ENCODE data around the gene RIPOR2.
"Not testable (repeated sequence)": the region's sequence is repeated elsewhere in the genome, so short reads cannot be mapped to it uniquely, and the experiment has no call there.

Gene RIPOR2

GRCh38 chr6:24775520-24776058, 160.2 kb downstream of the RIPOR2 start:
- no peak for TF ChIP-seq CTCF (IDR thresholded peaks at IDR 0.05; ENCODE audit: low read depth, low read length, missing control alignments)
- DNase-seq (ENCODE audit: extremely low read depth, low read depth) = no peak
- H3K4me3 ChIP-seq (replicated peaks; ENCODE audit: low read depth, low read length) = peak overlapping the region; percentile 95

DNA sequence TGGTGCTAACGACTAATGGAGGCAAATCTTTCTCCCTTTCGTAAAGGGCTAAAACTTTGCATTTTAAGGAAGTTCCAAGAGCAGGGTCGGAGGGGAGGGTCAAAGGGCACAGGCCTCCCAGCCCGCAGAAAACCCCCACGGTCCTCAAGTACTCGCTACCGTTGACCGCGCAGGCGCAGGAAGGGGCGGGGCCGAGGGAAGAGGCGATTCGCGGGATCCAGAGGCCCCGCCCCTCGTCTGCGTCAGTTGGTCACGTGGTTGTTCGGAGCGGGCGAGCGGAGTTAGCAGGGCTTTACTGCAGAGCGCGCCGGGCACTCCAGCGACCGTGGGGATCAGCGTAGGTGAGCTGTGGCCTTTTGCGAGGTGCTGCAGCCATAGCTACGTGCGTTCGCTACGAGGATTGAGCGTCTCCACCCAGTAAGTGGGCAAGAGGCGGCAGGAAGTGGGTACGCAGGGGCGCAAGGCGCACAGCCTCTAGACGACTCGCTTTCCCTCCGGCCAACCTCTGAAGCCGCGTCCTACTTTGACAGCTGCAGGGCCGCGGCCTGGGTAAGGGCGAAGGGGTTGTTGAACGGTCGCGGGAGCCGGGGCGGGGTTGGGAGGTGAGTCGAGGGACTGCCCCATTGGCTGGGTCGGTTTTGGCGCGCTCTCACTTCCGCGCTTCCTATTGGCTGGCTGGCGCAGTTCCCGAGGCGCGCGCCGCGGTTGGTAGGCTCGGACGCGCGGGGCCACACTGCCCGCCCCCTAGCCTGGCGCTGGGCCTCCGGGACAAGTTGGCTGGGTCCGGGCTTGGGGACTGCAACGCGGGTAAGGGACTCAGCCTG, 160.9 kb downstream of the RIPOR2 start, which contains the start of gene GMNN:
Gene GMNN, plus strand, starts transcription at position 242 of the 824 bp plus-strand sequence. CDS start 2,310 bp downstream, outside the sequence.
- DNase-seq (ENCODE audit: extremely low read depth, low read depth) = peak; percentile 72
- no peak for TF ChIP-seq CTCF (IDR thresholded peaks at IDR 0.05; ENCODE audit: low read depth, low read length, missing control alignments)
- peak within 1 kb of the TSS; percentile 95 for H3K4me3 ChIP-seq (replicated peaks; ENCODE audit: low read depth, low read length)

DNA sequence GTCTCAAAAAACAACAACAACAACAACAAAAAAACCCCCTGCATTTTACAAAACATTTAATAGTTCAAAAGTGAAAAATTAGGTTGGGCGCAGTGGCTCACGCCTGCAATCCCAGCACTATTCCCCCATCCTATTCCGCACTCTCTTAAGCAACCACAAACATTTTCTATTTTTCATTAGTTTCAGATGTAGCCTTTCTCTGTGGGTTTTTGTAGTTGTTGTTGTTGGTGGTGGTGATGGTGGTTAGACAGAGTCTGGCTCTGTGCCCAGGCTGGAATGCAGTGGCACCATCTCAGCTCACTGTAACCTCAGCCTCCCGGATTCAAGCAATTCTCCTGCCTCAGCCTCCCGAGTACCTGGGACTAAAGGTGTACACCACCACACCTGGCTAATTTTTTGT, 167.4 kb downstream of the RIPOR2 start:
- no peak overlapping the region for H3K4me3 ChIP-seq (replicated peaks; ENCODE audit: low read depth, low read length)
- no peak for TF ChIP-seq CTCF (IDR thresholded peaks at IDR 0.05; ENCODE audit: low read depth, low read length, missing control alignments)
- peak; percentile 57 for DNase-seq (ENCODE audit: extremely low read depth, low read depth)

DNA sequence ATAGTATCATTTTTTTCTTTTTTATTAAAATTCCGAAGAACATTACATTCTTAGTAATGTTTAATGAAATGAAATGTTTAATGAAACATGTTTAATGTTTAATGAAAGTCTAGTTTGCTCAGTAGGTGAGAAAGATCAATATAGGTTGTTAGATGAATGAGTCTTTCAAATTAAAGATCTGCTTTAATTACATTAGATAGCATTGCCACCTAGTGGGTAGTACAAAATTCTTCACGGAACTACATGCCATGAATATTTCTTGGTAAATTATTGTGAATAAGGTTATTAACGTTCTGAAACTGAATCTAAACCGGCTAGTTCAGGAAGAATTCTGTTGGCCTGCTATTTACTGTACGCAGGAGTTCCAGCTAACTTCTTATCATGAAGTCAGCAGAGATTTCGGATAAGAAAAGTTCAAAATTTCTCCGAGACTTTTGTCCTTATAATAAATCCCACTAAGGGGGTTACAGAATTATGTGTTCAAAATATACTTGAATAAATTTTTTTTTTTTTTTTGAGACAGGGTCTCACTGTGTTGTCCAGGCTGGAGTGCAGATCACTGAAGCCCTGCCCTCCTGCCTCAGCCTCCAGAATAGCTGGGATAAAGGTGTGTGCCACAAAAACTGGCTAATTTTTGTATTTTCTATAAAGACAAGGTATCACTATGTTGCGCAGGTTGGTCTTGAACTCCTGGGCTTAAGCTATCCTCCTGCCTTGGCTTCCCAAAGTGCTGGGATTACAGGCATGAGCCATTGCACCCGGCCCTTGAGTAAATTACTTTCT, 168.9 kb downstream of the RIPOR2 start:
- no peak overlapping the region for H3K4me3 ChIP-seq (replicated peaks; ENCODE audit: low read depth, low read length)
- peak; percentile 20 for DNase-seq (ENCODE audit: extremely low read depth, low read depth)
- peak; percentile 18 for TF ChIP-seq CTCF (IDR thresholded peaks at IDR 0.05; ENCODE audit: low read depth, low read length, missing control alignments)

- not testable (repeated sequence) for H3K4me3 ChIP-seq (replicated peaks; ENCODE audit: low read depth, low read length); DNase-seq (ENCODE audit: extremely low read depth, low read depth)
Measured at GRCh38 chr6:24765968-24766367, 169.8 kb downstream of the RIPOR2 start.

GRCh38 chr6:24764833-24765828, 170.6 kb downstream of the RIPOR2 start:
- not testable (repeated sequence) for DNase-seq (ENCODE audit: extremely low read depth, low read depth); H3K4me3 ChIP-seq (replicated peaks; ENCODE audit: low read depth, low read length)

DNA sequence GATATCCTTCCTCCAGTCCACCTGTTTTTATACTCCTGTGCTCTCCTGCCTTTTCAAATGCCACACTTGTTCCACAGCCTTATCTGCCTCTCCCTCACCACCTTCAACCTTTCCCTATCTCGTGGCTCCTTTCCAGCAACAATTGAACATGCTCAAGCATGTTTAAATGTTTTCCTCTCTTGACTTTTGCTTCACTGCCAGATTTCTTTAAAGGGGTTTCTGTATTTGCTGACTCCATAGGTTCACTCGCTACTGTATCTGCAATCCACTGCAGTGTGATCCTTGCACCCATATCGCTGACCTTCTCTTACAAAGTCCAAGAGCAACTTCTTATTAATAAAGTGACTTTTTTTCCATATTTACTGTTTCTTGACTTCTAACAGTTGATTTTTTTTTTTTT, 172.2 kb downstream of the RIPOR2 start:
- no peak for DNase-seq (ENCODE audit: extremely low read depth, low read depth)
- TF ChIP-seq CTCF (IDR thresholded peaks at IDR 0.05; ENCODE audit: low read depth, low read length, missing control alignments) = no peak

More for the DNA sequence above, 172.2 kb downstream of the RIPOR2 start:
- H3K4me3 ChIP-seq (replicated peaks; ENCODE audit: low read depth, low read length) = no peak overlapping the region

Data from HFF-Myc (cell line).